ENCODE results near the gene SERPINB11. TPM values are rescaled to one million over a fixed set of nuclear protein-coding genes. Genes with fewer than 3 reads are reported as not detected.
"Not testable (repeated sequence)": the region's sequence is repeated elsewhere in the genome, so short reads cannot be mapped to it uniquely, and the experiment has no call there.

SERPINB11 gene
- polyA plus RNA-seq (ENCODE audit: insufficient read length in 4 of 4), result not detected

- DNase-seq (ENCODE audit: low read depth in 4 of 4, low spot score in 3 of 4), result no peak
Measured at GRCh38 chr18:63702660-63703059, at the start of gene SERPINB11. Gene SERPINB11, plus strand, starts transcription at chr18:63702960. Its CDS starts 7,234 bp downstream, at chr18:63710194.

DNA sequence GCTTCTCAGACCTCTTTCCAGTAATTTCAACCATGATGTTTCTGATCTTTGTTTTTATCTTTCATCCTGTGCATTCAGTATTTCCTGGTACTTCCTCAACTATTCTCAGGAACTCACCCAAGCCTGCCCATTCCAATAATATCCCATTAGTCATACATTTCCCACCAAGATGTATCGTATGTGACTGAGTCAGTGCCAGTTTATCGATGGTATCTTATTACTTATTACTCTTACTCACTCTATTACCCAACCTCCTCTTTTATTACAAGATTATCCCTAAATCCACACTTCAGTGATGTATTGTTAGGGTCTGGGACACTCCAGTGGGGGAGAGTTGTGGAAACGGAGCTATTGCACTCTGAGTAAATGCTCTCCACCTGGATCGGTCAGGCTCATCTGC is 43.8 kb upstream of the SERPINB11 start:
- DNase-seq (ENCODE audit: low read depth in 4 of 4, low spot score in 3 of 4), result not testable (repeated sequence)

DNA sequence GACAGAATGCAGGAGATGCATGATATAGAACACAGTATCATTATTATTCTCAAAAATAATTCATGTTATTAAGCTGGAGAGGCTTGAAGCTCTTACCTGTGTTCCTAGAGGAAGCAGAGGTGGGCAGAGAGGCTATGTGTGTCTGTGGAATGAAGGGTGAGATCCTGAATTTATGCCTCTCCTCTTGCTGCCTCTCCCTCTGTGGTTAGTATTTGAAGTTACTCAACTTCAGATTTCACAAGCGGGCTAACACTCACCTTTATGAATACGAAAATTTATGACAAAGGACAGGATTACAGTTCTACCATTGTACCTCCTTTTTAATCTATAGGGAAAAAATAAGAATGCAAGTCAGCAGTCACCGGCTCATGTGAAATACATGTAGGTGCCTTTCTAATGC is 41.0 kb upstream of the SERPINB11 start, which contains the start of gene SERPINB3:
Gene SERPINB3, minus strand, starts transcription at position 144 of the 400 bp plus-strand sequence. CDS start 677 bp downstream, outside the sequence.
- DNase-seq (ENCODE audit: low read depth in 4 of 4, low spot score in 3 of 4), result not testable (repeated sequence)

DNA sequence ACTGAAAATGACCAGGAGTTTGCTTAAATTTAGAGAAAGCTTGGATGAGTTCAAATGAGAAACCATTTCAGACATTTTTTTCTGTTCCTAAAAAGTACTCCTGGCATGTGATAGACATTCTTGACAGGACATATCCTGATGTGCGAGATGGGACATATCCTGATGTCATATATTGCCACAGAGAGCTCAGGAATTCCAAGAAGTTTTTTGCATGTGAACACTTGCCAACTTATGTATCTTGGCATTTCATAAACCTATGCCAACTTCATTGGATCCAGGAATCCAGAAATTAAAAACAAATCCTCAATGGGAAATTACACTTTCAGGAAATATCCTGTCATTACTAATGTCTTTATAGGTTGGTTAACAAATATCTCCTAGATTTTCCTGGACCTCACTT is 38.2 kb upstream of the SERPINB11 start:
- no peak for DNase-seq (ENCODE audit: low read depth in 4 of 4, low spot score in 3 of 4)

- no peak for DNase-seq (ENCODE audit: low read depth in 4 of 4, low spot score in 3 of 4)
Measured at GRCh38 chr18:63676526-63677323, 26.0 kb upstream of the SERPINB11 start.

DNA sequence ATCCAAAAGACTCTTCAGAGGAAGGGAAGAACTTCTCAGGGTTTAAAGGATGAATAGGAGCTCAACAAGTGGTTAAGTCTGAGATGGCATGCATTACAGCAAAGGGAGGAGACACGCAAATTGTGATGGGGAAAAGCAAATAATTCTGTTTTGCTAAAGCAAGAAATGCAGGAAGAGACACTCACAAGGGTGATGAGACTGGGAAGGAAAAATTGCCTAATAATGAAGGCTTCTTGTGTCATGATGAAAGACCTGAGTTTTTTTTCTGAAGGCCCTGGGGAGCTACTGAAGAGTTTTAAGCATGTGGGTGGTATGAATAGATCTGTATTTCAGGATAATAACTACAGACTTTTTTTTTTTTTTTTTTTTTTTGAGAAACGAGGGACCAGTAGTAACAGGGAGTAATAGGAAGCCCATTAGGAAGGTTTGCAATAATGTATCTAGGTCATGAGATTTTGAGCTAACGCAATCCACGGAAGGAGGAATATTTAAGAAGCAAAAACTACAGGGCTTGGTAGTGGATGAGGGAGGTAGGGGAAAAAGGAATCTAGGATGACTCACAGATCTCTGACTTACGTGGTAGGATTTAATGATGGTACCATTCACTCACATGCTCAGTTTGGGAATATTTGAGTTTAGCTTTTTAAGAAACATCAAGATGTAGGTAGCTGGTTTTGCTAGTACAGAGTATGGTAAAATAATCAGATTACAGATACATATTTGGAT is 25.1 kb upstream of the SERPINB11 start:
- no peak for DNase-seq (ENCODE audit: low read depth in 4 of 4, low spot score in 3 of 4)

GRCh38 chr18:63679820-63680606 is 22.7 kb upstream of the SERPINB11 start:
- DNase-seq (ENCODE audit: low read depth in 4 of 4, low spot score in 3 of 4), result no peak

- DNase-seq (ENCODE audit: low read depth in 4 of 4, low spot score in 3 of 4), result peak in 1 of 4 donors; percentile 36
Measured at GRCh38 chr18:63681449-63682340, 21.1 kb upstream of the SERPINB11 start.

GRCh38 chr18:63683152-63683551 is 19.6 kb upstream of the SERPINB11 start:
- no peak for DNase-seq (ENCODE audit: low read depth in 4 of 4, low spot score in 3 of 4)

DNA sequence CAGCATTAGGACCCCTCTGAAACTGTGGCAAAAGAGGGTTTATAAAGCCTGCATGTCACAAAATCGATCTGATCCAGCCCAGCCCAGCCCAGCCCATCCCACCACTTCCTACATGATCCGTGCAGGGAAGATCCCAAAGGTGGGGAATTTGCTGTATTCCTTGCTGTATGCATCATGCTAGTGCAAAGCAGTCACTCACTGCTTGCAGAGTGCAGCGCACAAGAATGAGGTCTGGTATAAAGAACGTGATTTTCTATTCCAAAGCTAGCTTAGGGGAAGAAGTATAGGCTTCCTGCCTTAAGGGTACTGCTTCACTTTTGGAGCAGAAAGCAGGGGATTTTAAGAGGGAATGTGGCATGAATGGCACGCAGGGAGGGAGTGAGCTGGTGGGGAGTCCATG is 18.9 kb upstream of the SERPINB11 start:
- no peak for DNase-seq (ENCODE audit: low read depth in 4 of 4, low spot score in 3 of 4)

DNA sequence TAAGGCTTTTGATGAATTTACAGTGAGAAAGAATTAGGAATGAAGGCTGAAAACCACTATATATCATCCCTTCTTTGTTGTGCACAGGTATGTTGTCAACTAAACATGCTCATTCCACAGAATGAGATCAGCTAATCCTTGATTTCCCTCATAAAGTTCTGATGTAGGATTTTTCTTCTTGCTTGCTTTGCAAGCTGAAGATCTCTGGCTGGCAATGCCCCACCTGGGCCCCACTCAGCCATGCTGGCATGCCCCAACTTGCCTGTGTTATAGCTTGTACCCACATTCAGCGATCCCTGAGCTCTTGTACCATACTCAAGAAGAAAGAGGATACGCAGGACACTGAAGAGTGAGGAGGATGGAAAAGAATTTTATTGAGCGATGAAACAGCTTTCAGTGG is 18.0 kb upstream of the SERPINB11 start:
- DNase-seq (ENCODE audit: low read depth in 4 of 4, low spot score in 3 of 4), result no peak

DNA sequence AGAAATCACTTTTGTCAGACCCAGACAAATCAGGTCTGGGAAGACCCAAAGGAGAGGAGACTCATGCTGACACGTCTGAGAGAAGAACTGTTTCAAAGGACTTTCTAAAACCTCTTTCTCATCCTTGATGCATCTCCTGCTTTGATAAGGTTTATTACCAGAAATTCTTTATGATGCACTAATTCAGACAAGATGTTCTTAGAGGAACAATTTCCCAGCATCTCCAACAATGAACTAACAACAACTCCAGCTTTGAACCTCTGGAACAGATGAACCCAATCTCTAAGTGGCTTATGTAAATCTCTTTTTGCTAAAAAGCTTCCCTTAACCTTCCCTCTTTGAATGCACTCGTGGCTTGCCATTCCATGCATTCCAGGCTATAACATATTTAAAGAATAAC is 15.9 kb upstream of the SERPINB11 start:
- DNase-seq (ENCODE audit: low read depth in 4 of 4, low spot score in 3 of 4), result no peak

DNA sequence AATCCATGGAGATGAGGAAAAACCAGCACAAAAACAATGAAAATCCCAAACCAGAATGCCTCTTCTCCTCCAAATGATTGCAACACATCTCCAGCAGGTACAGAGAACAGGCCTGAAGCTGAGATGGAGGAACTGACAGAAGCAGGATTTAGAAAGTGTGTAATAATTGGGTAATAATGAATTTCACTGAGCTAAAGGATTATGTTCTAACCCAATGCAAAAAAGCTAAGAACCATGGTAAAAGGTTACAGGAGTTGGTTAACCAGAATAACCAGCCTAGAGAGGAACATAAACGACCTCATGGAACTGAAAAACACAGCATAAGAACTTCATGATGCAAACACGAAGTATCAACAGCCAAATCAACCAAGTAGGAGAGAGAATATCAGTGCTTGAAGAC is 13.7 kb upstream of the SERPINB11 start:
- no peak for DNase-seq (ENCODE audit: low read depth in 4 of 4, low spot score in 3 of 4)

- no peak for DNase-seq (ENCODE audit: low read depth in 4 of 4, low spot score in 3 of 4)
Measured at GRCh38 chr18:63697097-63697660, 5.6 kb upstream of the SERPINB11 start.

GRCh38 chr18:63700501-63700900 is 2.3 kb upstream of the SERPINB11 start:
- no peak for DNase-seq (ENCODE audit: low read depth in 4 of 4, low spot score in 3 of 4)

GRCh38 chr18:63701952-63702351 is 808 bp upstream of the SERPINB11 start:
- no peak for DNase-seq (ENCODE audit: low read depth in 4 of 4, low spot score in 3 of 4)

DNA sequence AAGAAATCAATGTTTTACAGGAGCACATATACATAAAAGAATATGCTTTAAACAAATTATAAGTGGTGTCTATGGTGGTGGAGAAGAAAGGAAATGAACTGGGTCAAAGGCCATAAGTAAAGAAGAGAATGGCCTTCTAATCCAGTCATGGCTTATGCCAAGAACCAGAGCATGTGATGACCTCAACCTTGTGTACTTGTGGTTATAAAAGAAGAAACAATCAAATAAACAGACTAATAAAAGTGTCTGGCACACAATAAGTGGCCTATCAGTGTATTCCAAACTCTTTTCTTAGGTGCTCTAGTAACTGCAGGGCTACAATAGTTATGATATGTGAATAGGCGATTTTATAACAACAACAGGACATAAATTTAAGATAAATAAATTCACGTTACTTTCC is 2.6 kb downstream of the SERPINB11 start:
- DNase-seq (ENCODE audit: low read depth in 4 of 4, low spot score in 3 of 4), result no peak

DNA sequence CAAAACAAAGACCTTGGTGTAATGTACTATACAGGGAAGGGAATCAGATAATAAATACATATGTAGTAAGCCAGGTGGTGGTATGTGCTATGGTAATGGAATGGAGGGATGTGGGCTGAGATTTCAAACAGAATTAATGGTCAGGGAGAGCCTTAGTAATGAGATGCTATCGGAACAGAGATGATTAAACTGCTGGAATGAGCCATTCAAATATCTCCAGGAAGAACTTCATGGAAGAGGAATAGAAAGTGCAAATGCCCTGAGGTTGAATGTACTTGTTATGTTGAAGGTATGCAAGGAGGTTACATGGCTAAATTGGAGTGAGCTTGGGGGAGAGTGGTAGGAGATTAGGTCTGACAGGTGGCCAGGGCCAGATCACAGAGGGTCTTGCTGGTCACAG is 5.1 kb downstream of the SERPINB11 start:
- DNase-seq (ENCODE audit: low read depth in 4 of 4, low spot score in 3 of 4), result no peak

- DNase-seq (ENCODE audit: low read depth in 4 of 4, low spot score in 3 of 4), result no peak
Measured at GRCh38 chr18:63708650-63709049, 5.9 kb downstream of the SERPINB11 start.
